Stimulated activated CD4-positive, alpha-beta T cell treated with anti-CD3 and anti-CD28 coated beads, Interleukin-2, amount 100 ng/mL, for 48 hours (primary cell): Measurements from ENCODE around the gene HOOK2.
"Not testable (repeated sequence)": the region's sequence is repeated elsewhere in the genome, so short reads cannot be mapped to it uniquely, and the experiment has no call there.

Source experiments
- DNase-seq, 2 donors: peaks; one replicate each; pipeline ENCODE4 v3.0.0-alpha.2; 2020

Gene HOOK2

GRCh38 chr19:12774588-12775555, at the start of gene HOOK2:
Gene HOOK2 (minus strand): TSS chr19:12775552. CDS start chr19:12775449, 103 bp downstream.
- DNase-seq: no peak

GRCh38 chr19:12821761-12822160, 46.4 kb upstream of the HOOK2 start:
- DNase-seq: no peak

- DNase-seq: not testable (repeated sequence)
Observed at GRCh38 chr19:12817810-12818209, 42.5 kb upstream of the HOOK2 start.

- DNase-seq: not testable (repeated sequence)
Observed at GRCh38 chr19:12817188-12817587, 41.8 kb upstream of the HOOK2 start.

- no peak for DNase-seq
Observed at GRCh38 chr19:12815088-12815487, 39.7 kb upstream of the HOOK2 start.

GRCh38 chr19:12806242-12807081, 31.1 kb upstream of the HOOK2 start, which contains the start of gene RNASEH2A:
Gene RNASEH2A (plus strand): TSS chr19:12806584. CDS start chr19:12806674, 90 bp downstream.
- DNase-seq: peak; percentile 87 to 88

- no peak for DNase-seq
Observed at GRCh38 chr19:12804051-12804450, 28.7 kb upstream of the HOOK2 start.

GRCh38 chr19:12802267-12803106, 27.1 kb upstream of the HOOK2 start:
- DNase-seq: no peak

GRCh38 chr19:12801466-12802266, 26.3 kb upstream of the HOOK2 start, which contains the start of the genes PRDX2 and THSD8:
Gene PRDX2 (minus strand): TSS chr19:12801800. CDS start chr19:12801261, 539 bp downstream.
Gene THSD8 (plus strand): TSS chr19:12802069. CDS start chr19:12802072, 3 bp downstream.
- DNase-seq: peak; percentile 68 to 81

- DNase-seq: no peak
Observed at GRCh38 chr19:12800923-12801465, 25.6 kb upstream of the HOOK2 start.

GRCh38 chr19:12800466-12800770, 25.1 kb upstream of the HOOK2 start:
- DNase-seq: no peak

- no peak for DNase-seq
Observed at GRCh38 chr19:12799742-12800465, 24.6 kb upstream of the HOOK2 start.

GRCh38 chr19:12797607-12798006, 22.3 kb upstream of the HOOK2 start:
- DNase-seq: not testable (repeated sequence)

- no peak for DNase-seq
Observed at GRCh38 chr19:12797141-12797587, 21.8 kb upstream of the HOOK2 start.

GRCh38 chr19:12796146-12797071, 21.1 kb upstream of the HOOK2 start:
- peak; percentile 70 to 76 for DNase-seq

- no peak for DNase-seq
Observed at GRCh38 chr19:12794971-12795381, 19.6 kb upstream of the HOOK2 start.

GRCh38 chr19:12794196-12794941, 19.0 kb upstream of the HOOK2 start:
- DNase-seq: no peak
